Measurements from ENCODE around the gene SLC38A2.
"Not testable (repeated sequence)": the region's sequence is repeated elsewhere in the genome, so short reads cannot be mapped to it uniquely, and the experiment has no call there.

Gene SLC38A2

GRCh38 chr12:46372544-46373300 lies at the start of gene SLC38A2:
SLC38A2 (minus strand) TSS chr12:46372773; CDS start chr12:46371293, 1,480 bp downstream.
- DNase-seq = peak; percentile 74

GRCh38 chr12:46419675-46420074 lies 47.1 kb upstream of the SLC38A2 start:
- no peak for DNase-seq

- DNase-seq = no peak
Observed at GRCh38 chr12:46415552-46415951, 43.0 kb upstream of the SLC38A2 start.

- no peak for DNase-seq
Observed at GRCh38 chr12:46414591-46415268, 42.2 kb upstream of the SLC38A2 start.

DNA sequence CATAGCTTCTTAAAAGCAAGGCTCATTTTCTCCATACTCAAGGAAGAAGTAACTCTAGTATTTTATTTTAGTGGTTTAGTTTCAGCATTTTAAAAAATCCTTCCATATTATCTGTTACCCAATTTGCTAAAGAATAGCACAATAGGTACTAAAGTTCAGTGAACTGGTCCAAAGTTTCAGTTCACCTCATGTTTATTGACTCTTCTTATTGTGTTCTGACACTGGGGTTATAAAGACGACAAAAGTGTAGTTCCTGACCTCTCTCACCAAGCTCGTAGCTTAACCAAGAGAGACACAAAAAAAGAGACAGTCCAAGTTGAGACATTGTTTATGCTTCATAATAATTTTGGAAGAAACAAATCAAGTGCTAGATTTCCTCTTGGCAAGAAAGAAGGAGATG lies 40.8 kb upstream of the SLC38A2 start:
- no peak for DNase-seq

GRCh38 chr12:46412857-46413256 lies 40.3 kb upstream of the SLC38A2 start:
- no peak for DNase-seq

DNA sequence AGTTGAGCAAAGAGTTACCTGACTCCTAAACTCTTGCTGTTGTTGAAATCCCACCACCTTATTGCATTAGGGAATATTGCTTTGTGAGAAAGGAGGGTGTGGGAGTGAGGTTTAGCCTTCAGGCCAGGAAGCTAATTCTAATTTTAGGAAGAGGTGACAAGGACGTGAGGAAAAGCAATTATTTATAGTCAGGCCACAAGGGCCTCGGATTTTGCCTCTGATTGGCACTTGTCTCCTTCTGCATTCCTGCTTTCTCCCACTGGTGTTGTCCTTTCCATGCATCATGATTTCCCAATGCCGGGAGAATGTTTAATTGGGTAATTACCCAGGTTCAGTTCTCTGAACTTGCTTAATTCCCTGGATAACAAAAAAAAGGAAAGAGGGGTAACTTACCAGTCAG lies 37.9 kb upstream of the SLC38A2 start:
- no peak for DNase-seq

DNA sequence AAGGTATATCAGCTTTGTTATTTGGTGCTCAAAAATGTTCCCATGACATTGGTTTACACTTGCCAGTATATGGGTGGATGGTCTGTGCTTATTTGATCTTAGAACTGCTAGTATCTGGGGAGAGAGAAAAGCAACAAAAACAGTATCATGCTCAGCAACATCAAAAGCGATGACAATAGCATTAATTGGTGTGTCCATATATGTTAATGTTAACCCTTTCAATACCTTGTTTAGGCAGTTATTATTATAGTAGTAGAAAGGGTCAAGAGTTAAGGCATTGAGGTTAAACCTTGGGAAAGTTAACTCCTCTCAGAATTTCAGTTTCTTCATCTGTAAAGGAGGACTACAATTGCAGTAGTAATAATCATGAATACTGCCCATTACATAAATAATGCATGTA lies 37.4 kb upstream of the SLC38A2 start:
- DNase-seq = no peak

GRCh38 chr12:46409342-46409741 lies 36.8 kb upstream of the SLC38A2 start:
- no peak for DNase-seq

DNA sequence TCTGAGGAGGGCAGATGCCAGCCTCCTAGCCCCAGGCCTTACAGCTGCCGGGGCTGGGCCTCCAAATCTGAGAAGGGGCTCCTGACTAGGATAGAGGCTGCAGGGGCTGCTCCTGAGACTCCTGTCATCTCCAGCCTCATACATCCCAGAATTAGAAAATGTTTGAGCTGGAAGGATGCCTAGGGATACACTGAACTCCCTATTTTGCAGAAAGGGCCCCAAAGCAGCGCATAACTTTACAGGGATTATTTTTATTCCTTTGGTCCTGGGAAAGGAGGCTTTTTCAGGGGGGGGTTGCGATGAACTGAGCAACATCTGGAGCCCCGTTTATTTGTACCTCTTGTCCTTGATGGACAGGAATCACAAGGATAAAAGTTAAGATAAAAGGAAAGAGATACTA lies 35.9 kb upstream of the SLC38A2 start:
- DNase-seq = no peak

- DNase-seq = no peak
Observed at GRCh38 chr12:46407361-46407760, 34.8 kb upstream of the SLC38A2 start.

- DNase-seq = no peak
Observed at GRCh38 chr12:46406352-46407027, 33.9 kb upstream of the SLC38A2 start.

DNA sequence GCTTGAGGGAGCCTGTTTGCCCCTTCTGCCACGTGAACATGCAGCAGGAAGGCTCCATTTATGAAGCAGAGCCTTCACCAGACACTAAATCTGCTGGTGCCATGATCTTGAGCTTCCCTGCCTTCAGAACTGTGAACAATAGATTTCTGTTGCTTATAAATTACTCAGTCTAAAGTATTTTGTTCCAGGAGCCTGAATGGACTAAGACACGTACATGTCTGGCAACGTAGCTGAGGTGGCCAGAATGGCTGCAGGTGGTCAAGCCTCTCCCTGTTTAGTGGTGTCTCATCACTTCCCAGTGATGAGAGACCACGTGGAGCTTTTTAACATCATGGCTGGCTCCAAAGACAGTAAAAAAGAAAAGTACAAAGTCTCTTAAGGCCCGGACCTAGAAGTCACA lies 32.2 kb upstream of the SLC38A2 start:
- DNase-seq = no peak

- no peak for DNase-seq
Observed at GRCh38 chr12:46404225-46404631, 31.7 kb upstream of the SLC38A2 start.

GRCh38 chr12:46403719-46404070 lies 31.1 kb upstream of the SLC38A2 start:
- no peak for DNase-seq

DNA sequence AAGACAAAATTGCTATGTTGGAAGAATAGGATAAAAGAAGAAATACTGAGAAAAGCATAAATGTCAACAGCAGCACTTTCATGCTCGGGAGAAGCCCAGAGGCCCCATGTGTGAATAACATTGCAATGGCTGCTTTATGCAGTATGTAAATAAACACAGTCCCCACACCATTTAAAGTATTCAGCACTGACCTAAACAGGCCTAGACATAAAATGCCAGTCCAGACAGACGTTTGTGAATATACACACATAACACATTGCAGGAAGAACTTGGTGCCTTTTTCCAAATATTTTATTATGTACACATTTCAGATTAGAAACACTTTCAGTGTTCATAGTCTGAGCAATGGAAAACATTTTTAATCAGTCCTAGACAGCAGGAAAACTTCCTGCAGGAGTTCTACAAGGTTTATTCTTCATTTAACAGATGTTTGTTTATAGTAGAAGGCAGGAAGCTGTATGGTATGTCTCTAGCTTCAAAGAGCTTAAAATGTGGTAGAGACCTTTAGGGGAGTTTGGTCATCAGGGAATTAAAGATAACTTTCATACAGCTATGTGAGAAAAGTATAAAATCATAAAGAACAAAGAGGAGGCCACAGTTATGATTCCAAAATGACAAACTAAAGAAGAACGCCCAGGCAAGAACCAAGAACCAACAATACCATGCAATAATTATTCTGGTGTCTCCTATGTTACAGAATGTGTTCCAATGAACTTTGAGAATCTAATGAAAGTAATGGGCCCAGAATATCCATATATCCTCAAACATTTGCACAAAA lies 30.6 kb upstream of the SLC38A2 start:
- DNase-seq = no peak

GRCh38 chr12:46402451-46402850 lies 29.9 kb upstream of the SLC38A2 start:
- DNase-seq = no peak

GRCh38 chr12:46401662-46402061 lies 29.1 kb upstream of the SLC38A2 start:
- no peak for DNase-seq

GRCh38 chr12:46400406-46400805 lies 27.8 kb upstream of the SLC38A2 start:
- no peak for DNase-seq

GRCh38 chr12:46399461-46400248 lies 27.1 kb upstream of the SLC38A2 start:
- DNase-seq = not testable (repeated sequence)

DNA sequence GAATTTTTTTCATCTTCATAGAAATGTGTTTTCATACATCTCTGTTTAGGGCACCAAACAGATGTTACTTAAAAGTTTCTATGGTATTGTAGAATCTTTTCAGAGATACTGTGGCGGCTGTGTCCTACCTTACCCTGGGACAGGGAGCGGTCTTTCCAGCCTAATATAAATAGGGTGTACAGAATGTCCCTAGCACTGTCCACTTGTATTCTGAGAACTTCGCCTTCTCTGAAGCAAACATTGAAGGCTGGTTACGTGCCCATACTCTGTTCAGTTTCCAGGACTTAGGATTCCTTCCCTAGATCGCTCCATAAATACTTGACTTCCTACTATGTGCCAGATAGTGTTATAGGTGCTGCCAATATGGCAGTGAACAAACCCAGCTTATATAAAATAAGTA lies 24.3 kb upstream of the SLC38A2 start:
- no peak for DNase-seq

DNA sequence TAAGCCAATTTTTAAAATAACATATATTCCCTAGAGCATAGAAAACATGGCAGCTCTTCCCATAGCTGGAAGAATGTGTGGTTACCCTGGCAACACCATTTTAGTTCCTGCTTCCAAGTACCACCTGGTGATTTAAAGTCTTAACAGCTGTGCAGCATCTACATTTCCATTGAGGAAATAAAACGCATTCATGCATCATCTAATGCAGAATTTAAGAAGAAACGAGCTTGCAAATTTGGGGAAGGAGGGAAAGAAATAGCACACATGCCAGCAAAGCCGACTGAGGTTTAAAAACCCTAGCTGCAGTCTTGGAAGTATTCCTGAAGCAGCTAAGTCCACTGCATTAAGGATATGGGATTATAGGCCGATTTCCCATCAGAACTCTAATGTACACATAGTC lies 22.8 kb upstream of the SLC38A2 start:
- no peak for DNase-seq
